ENCODE results near the gene FGF19.

Gene FGF19

DNA sequence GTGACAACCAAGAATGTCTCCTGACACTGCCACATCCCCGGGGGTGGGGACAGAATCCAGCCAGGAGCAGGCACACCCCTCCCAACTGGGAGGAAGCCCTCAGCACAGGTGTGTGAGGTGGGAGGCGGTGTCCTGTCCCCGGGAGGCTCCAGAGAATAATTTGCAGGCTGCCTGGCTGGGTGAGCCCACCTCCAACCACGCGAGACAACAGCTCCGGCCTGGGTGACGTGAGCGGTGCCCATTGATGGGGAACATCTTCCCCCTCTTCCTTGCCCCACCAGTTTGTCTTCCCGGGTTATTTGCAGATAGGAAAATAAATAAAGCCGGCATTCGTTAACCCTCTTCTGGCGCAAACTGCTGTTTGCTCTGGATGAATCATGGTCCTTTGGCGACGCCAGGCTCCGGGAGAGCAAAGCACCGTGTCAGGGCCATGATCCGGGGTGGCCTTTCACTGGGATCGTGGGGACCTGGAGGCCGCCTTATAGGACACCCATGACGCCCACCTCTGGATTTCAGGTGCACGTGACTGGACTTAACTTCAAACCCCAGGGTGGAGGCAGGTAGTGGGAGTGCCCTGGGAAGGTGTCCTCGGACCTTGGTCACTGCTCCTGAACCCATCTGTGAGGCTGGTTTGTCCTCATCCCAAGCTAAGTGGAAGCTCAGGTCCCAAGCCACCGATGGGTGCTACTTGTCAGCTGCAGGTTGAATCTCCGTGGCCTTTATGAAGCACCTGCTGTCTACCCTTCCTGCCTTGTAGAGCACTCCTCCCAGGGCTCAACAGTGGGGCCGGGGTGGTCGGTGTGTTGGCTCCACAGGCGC, 49.0 kb downstream of the FGF19 start:
- no peak for DNase-seq (ENCODE audit: low read depth)

DNA sequence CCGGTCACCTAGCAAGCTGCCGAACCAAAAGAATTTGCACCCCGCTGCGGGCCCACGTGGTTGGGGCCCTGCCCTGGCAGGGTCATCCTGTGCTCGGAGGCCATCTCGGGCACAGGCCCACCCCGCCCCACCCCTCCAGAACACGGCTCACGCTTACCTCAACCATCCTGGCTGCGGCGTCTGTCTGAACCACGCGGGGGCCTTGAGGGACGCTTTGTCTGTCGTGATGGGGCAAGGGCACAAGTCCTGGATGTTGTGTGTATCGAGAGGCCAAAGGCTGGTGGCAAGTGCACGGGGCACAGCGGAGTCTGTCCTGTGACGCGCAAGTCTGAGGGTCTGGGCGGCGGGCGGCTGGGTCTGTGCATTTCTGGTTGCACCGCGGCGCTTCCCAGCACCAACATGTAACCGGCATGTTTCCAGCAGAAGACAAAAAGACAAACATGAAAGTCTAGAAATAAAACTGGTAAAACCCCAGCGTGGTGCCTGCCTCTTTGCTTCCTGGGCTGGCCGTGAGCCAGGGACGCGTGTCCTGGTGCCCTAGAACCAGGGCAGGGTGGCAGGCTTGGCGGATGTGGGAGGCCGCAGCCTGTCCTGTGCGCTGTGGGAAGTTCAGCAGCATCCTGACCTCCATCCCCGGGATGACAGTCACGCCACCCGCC, 49.7 kb downstream of the FGF19 start:
- DNase-seq (ENCODE audit: low read depth) = no peak

DNA sequence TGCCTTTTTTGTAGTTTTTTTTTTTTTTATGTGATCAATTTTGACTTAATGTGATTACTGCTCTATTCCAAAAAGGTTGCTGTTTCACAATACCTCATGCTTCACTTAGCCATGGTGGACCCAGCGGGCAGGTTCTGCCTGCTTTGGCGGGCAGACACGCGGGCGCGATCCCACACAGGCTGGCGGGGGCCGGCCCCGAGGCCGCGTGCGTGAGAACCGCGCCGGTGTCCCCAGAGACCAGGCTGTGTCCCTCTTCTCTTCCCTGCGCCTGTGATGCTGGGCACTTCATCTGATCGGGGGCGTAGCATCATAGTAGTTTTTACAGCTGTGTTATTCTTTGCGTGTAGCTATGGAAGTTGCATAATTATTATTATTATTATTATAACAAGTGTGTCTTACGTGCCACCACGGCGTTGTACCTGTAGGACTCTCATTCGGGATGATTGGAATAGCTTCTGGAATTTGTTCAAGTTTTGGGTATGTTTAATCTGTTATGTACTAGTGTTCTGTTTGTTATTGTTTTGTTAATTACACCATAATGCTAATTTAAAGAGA, 50.3 kb downstream of the FGF19 start:
- no peak for DNase-seq (ENCODE audit: low read depth)

DNA sequence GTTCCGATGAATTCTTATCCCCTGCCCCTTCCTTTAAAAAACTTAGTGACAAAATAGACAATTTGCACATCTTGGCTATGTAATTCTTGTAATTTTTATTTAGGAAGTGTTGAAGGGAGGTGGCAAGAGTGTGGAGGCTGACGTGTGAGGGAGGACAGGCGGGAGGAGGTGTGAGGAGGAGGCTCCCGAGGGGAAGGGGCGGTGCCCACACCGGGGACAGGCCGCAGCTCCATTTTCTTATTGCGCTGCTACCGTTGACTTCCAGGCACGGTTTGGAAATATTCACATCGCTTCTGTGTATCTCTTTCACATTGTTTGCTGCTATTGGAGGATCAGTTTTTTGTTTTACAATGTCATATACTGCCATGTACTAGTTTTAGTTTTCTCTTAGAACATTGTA, 50.8 kb downstream of the FGF19 start:
- no peak for DNase-seq (ENCODE audit: low read depth)

DNA sequence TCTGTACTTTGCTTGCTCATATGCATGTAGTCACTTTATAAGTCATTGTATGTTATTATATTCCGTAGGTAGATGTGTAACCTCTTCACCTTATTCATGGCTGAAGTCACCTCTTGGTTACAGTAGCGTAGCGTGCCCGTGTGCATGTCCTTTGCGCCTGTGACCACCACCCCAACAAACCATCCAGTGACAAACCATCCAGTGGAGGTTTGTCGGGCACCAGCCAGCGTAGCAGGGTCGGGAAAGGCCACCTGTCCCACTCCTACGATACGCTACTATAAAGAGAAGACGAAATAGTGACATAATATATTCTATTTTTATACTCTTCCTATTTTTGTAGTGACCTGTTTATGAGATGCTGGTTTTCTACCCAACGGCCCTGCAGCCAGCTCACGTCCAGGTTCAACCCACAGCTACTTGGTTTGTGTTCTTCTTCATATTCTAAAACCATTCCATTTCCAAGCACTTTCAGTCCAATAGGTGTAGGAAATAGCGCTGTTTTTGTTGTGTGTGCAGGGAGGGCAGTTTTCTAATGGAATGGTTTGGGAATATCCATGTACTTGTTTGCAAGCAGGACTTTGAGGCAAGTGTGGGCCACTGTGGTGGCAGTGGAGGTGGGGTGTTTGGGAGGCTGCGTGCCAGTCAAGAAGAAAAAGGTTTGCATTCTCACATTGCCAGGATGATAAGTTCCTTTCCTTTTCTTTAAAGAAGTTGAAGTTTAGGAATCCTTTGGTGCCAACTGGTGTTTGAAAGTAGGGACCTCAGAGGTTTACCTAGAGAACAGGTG, 51.8 kb downstream of the FGF19 start:
- DNase-seq (ENCODE audit: low read depth) = no peak

DNA sequence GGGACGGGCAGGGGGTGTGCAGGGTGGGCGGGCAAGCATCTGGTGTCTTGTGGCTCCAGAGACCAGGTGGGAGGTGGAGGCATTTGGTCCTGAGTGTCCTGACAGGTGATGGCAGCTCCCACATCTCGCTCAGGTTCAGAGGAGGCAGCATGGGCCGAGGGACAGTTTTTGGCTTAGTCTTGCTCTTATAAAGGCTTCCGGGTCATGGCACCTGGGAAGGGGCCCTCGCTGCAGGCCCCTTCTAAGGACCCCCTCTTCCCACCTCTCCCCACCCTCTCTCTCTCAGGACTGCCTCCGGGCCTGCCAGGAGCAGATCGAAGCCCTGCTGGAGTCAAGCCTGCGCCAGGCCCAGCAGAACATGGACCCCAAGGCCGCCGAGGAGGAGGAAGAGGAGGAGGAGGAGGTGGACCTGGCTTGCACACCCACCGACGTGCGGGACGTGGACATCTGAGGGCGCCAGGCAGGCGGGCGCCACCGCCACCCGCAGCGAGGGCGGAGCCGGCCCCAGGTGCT, 52.9 kb downstream of the FGF19 start:
- no peak for DNase-seq (ENCODE audit: low read depth)

DNA sequence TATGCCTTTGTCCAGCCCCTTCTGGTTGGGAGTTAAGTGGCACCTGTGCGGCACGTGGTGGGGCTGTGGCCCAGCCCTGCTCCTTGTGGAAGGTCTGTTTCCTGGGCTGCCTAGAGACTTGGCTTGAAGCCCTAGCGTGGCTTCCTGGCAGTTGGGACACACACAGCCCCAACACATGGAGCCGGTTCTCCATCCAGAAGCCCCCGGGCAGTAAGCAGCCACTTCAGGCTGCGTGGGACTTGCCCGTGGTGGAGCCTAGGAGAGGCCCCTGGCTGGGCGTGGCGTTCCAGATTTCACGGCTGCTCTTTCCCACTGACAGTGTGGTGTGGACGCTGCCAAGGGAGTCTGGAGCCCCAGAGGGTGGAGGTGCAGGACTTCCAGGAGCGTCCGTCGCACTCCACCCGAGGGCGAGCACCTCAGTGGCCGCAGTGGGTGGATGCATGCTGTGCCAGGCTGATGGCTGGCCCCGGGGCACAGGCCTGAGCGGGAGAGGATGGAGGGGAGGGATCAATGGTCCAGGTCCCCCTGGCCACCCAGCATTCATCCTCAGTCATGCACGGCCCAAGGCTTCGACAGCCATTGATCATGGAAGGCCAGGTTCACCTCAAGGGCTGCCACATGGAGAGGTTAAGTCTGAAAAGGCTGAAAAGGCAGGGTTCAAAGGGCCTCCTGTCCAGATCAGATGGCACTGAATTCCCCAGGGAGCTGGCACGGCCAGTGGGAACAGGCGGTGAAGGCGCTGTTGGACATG, 53.6 kb downstream of the FGF19 start:
- DNase-seq (ENCODE audit: low read depth) = no peak

DNA sequence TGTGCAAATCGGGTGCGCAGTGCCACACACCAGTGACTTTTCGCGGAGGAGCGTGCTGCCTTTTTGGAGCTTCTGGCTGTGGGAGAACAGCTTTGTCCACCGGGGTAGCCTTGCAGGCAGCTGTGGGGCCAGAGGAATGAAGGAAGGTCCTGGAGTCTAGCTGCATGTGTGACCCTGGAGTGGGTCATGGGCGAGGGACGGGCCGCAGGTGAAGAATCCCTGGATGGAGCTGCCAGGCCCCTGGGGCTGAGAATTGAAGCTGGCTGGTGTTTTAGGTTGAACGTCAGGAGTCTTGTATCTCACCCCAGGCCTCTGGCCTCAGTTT, 54.3 kb downstream of the FGF19 start:
- DNase-seq (ENCODE audit: low read depth) = no peak

DNA sequence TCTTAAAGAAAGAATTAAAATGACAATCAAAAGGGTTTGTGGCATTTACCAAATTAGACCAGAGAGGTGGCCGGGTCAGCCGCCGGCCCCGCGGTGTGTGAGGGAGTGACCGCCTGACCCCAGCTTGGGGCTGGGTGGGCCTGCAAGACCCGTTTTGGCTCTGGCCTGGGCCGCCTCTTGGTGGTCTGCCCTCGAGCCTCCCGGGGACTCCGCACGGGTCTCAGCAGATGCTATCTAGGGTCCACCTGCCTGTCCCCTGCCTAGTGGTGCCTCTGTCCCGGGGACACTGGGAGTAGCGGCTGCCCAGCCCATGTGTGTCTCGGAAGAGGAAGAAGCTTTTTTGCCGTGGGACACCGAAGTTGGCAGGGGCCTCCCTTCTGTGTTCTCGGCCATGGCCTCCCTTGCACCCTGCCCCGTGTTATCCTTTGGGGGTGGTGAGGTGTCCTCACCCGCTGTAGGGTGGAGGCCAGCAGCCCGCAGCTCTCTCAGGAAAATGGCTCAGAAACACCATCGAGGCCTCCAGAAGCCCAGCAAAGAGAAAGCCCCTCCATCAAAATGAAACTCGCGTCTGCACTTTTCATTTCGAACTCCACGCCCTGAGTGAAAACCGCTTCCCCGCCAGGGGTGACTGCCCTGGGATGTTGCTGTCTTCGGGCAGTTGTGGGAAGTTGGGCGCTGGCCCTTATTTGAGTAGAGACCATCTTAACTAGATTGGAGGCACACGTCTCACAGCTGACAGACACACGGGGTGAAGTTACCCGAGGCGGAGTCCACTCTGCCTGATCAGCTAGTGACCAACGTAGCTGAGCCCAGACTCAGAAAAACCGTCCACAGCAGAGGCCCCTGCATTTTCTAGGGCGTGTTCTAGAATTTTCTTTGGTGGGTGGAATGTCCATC, 54.9 kb downstream of the FGF19 start:
- DNase-seq (ENCODE audit: low read depth) = no peak
